Liver (tissue), 9 donors: Measurements from ENCODE around the gene WDR11. TPM values are rescaled to one million over a fixed set of nuclear protein-coding genes. Genes with fewer than 3 reads are reported as not detected.

Source experiments
- DNase-seq: peaks from one replicate; pipeline ENCODE4 v3.0.0-alpha.2; 2017; ENCODE audit warnings: low spot score
- H3K27ac ChIP-seq, 2 donors: one replicate each; pipeline ENCODE4 v1.7.0; 2013; ENCODE audit warnings: inconsistent platforms in 2 of 2, low read length in 2 of 2, control low read depth in 1 of 2, low read depth in 1 of 2, mild to moderate bottlenecking in 1 of 2
- H3K27me3 ChIP-seq, 4 donors: one replicate each; pipeline versions ENCODE4 v1.6.1 to v1.7.0; 2013; ENCODE audit warnings: low read length in 3 of 4, inconsistent platforms in 1 of 4, mild to moderate bottlenecking in 1 of 4, moderate library complexity in 1 of 4; ENCODE audit not compliant: control insufficient read depth in 4 of 4, insufficient read depth in 4 of 4
- H3K36me3 ChIP-seq, 4 donors: one replicate each; pipeline versions ENCODE4 v1.6.1 to v1.7.0; 2013; ENCODE audit warnings: low read length in 3 of 4, mild to moderate bottlenecking in 3 of 4, low read depth in 1 of 4, moderate library complexity in 1 of 4; ENCODE audit not compliant: control insufficient read depth in 4 of 4, insufficient read depth in 3 of 4
- H3K4me1 ChIP-seq, 4 donors: one replicate each; pipeline versions ENCODE4 v1.6.1 to v1.7.0; 2013; ENCODE audit warnings: low read length in 3 of 4, mild to moderate bottlenecking in 3 of 4, moderate library complexity in 1 of 4; ENCODE audit not compliant: control insufficient read depth in 4 of 4, insufficient read depth in 4 of 4
- H3K4me3 ChIP-seq, 3 donors: one replicate each; pipeline versions ENCODE4 v1.6.1 to v1.7.0; 2013; ENCODE audit warnings: low read length in 3 of 3, control low read depth in 1 of 3, low read depth in 1 of 3, mild to moderate bottlenecking in 1 of 3
- H3K9ac ChIP-seq, 2 donors: one replicate each; pipeline ENCODE4 v1.7.0; 2013; ENCODE audit warnings: low read length in 2 of 2, mild to moderate bottlenecking in 2 of 2, moderate library complexity in 2 of 2, control low read depth in 1 of 2, low read depth in 1 of 2
- H3K9me3 ChIP-seq, 4 donors: one replicate each; pipeline versions ENCODE4 v1.6.1 to v1.7.0; 2013; ENCODE audit warnings: low read length in 3 of 4; ENCODE audit not compliant: control insufficient read depth in 4 of 4
- EGR1 ChIP-seq, 2 donors: IDR thresholded peaks; 2 replicates each; pipeline ENCODE4 v1.6.1; 2016 to 2018; ENCODE audit warnings: antibody characterized with exemption in 2 of 2, low read depth in 2 of 2
- FOXA1 ChIP-seq: IDR thresholded peaks from 2 replicates; pipeline ENCODE4 v1.6.1; 2016; ENCODE audit warnings: antibody characterized with exemption
- FOXA2 ChIP-seq: IDR thresholded peaks from 2 replicates; pipeline ENCODE4 v1.6.1; 2016; ENCODE audit warnings: antibody characterized with exemption
- GABPA ChIP-seq, 2 donors: IDR thresholded peaks in 1 of 2; conservative IDR thresholded peaks in 1 of 2; 2 replicates each; pipeline ENCODE4 v1.6.1; 2016; ENCODE audit warnings: antibody characterized with exemption in 2 of 2, mild to moderate bottlenecking in 1 of 2, moderate library complexity in 1 of 2
- HNF4A ChIP-seq, 2 donors: conservative IDR thresholded peaks; 2 replicates each; pipeline ENCODE4 v1.6.1; 2016; ENCODE audit warnings: antibody characterized with exemption in 2 of 2, mild to moderate bottlenecking in 2 of 2
- HNF4G ChIP-seq: IDR thresholded peaks from 2 replicates; pipeline ENCODE4 v1.6.1; 2016; ENCODE audit warnings: antibody characterized with exemption
- NR2F2 ChIP-seq: IDR thresholded peaks from 2 replicates; pipeline ENCODE4 v1.6.1; 2016; ENCODE audit warnings: antibody characterized with exemption
- RXRA ChIP-seq, 2 donors: IDR thresholded peaks; 2 replicates each; pipeline ENCODE4 v1.6.1; 2017 to 2018; ENCODE audit warnings: antibody characterized with exemption in 2 of 2, mild to moderate bottlenecking in 1 of 2
- TAF1 ChIP-seq: conservative IDR thresholded peaks from 2 replicates; pipeline ENCODE4 v1.6.1; 2016; ENCODE audit warnings: antibody characterized with exemption, mild to moderate bottlenecking
- YY1 ChIP-seq: IDR thresholded peaks from 2 replicates; pipeline ENCODE4 v1.6.1; 2016; ENCODE audit warnings: antibody characterized with exemption, mild to moderate bottlenecking
- WGBS: extraction: QIAGEN DNeasy Blood & Tissue Kit; methylation state at CpG from one replicate; pipeline ENCODE4 v1.1.7; 2013; 5-methylcytosine and 5-hydroxymethylcytosine counted together
- polyA plus RNA-seq, 2 donors: library from polyadenylated mRNA; stranded (reverse) in 1 of 2; unstranded in 1 of 2; fragments of 200-250 nt in 1 of 2; fragments of >200 nt in 1 of 2; fragmentation: Nextera tagmentation in 1 of 2; extraction: Ambion mirVana in 1 of 2; gene quantifications; one replicate each; pipeline versions ENCODE4 v1.2.1 to v1.2.3, GENCODE V29; 2013 to 2015
- total RNA-seq, 2 donors: library from RNA; depleted of rRNA; stranded (reverse); fragments of >200 nt; gene quantifications; one replicate each; pipeline ENCODE4 v1.2.3, GENCODE V29; 2014
- TF ChIP-seq, protein P1 (sequence below): IDR thresholded peaks from 2 replicates; pipeline ENCODE4 v1.6.1; 2016; ENCODE audit warnings: antibody characterized with exemption
- TF ChIP-seq, protein P2 (sequence below): IDR thresholded peaks from 2 replicates; pipeline ENCODE4 v1.6.1; 2016; ENCODE audit warnings: antibody characterized with exemption
- TF ChIP-seq, protein P3 (sequence below): fragments of 150-350 bp; IDR thresholded peaks from 2 replicates; pipeline ENCODE4 v1.5.1; 2017; ENCODE audit warnings: improper control_type of control experiment, low read depth, low read length; ENCODE audit not compliant: missing input control
- TF ChIP-seq, protein P4 (sequence below): IDR thresholded peaks from 2 replicates; pipeline ENCODE4 v1.6.1; 2016; ENCODE audit warnings: antibody characterized with exemption, mild to moderate bottlenecking
- TF ChIP-seq, protein P5 (sequence below): IDR thresholded peaks from 2 replicates; pipeline ENCODE4 v1.6.1; 2016; ENCODE audit warnings: antibody characterized with exemption
- donor health status: healthy.
- donor health status: healthy.
- donor health status: healthy.
- donor health status: healthy.
- donor health status: healthy.

Gene WDR11
- total and polyA plus RNA-seq, 4 donors: 12.5 to 51.0 (median 21.0) TPM

DNA sequence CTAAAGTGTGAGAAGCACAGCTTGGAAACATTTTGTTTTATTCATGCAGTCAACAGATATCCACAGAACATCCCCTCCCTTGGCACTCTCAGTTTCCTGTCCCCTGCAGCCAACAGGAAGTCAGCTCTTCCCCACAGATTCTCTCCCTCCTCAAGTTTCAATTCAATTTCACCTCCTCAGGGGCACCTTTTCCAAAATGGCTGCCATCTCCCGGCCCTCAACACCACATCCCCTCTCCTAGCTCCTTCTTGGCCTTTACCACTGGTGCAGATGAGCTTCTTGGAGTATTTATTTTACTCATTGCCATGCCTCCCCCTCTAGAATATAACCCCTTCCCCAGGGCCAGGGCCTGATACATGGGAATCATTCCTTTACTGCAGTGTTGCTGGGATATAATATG, 94.0 kb downstream of the WDR11 start:
- Histone ChIP-seq H3K4me3 (no peak overlapping the region), H3K4me1 (peaks cover 2 to 11% (median 9%) of the 10 kb centered on the region in 4 donors), H3K36me3 (no peaks in the 10 kb centered on the region), H3K9me3 (no peaks in the 10 kb centered on the region), H3K27ac (no peak overlapping the region), H3K9ac (no peak overlapping the region), H3K27me3 (peaks cover 0 to 9% (median 4%) of the 10 kb centered on the region in 4 donors)
- DNase-seq: no peak
- 94% methylated on average over 1 of the region's 1 CpG for WGBS
- TF ChIP-seq FOXA2 (no peak), GABPA (IDR thresholded peaks at IDR 0.05 in 1 of 2, conservative IDR thresholded peaks at IDR 0.05 in 1 of 2) (no peak), NR2F2 (no peak), HNF4A (conservative IDR thresholded peaks at IDR 0.05) (no peak), HNF4G (no peak), YY1 (no peak), RXRA (IDR thresholded peaks at IDR 0.05) (no peak), FOXA1 (no peak), EGR1 (IDR thresholded peaks at IDR 0.05; ENCODE audit: low read depth in 2 of 2) (no peak)
- TF ChIP-seq, protein P1, sequence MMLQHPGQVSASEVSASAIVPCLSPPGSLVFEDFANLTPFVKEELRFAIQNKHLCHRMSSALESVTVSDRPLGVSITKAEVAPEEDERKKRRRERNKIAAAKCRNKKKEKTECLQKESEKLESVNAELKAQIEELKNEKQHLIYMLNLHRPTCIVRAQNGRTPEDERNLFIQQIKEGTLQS: no peak
- TF ChIP-seq, protein P2, sequence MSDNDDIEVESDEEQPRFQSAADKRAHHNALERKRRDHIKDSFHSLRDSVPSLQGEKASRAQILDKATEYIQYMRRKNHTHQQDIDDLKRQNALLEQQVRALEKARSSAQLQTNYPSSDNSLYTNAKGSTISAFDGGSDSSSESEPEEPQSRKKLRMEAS: no peak

DNA sequence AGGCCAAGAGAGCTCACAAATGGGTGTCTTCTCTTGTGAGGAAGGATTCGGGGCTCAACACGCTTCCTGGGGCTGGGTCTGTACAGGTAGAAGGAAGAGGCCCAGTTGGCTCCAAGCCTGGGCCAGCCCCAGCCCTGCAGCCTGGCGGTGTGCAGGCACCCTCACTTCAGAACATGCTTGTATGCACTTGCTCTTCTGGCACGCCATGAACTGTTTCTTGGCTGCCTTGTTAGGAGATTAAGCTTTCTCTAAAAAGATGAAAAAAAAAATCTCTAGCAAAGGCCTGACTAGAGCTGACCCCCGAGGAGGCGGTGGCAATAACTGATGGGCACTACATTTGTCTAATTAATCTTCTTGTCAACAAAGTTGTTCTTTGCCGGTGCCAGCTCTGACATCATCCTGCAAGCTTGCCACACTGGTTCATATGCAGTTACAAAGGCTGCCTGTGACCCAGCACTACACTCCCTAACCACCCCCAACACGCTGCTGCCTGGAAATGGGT, 94.7 kb downstream of the WDR11 start:
- H3K4me1 ChIP-seq: peaks cover 2 to 11% (median 9%) of the 10 kb centered on the region in 4 donors
- no peaks in the 10 kb centered on the region for H3K36me3 ChIP-seq
- H3K9me3 ChIP-seq: no peaks in the 10 kb centered on the region
- peaks cover 0 to 7% (median 4%) of the 10 kb centered on the region in 4 donors for H3K27me3 ChIP-seq
- DNase-seq: no peak
- WGBS: 77% methylated on average over 8 of the region's 8 CpGs
- TF ChIP-seq GABPA (IDR thresholded peaks at IDR 0.05 in 1 of 2, conservative IDR thresholded peaks at IDR 0.05 in 1 of 2) (no peak), EGR1 (IDR thresholded peaks at IDR 0.05; ENCODE audit: low read depth in 2 of 2) (no peak), NR2F2 (no peak), TAF1 (no peak)
- TF ChIP-seq, protein P3, sequence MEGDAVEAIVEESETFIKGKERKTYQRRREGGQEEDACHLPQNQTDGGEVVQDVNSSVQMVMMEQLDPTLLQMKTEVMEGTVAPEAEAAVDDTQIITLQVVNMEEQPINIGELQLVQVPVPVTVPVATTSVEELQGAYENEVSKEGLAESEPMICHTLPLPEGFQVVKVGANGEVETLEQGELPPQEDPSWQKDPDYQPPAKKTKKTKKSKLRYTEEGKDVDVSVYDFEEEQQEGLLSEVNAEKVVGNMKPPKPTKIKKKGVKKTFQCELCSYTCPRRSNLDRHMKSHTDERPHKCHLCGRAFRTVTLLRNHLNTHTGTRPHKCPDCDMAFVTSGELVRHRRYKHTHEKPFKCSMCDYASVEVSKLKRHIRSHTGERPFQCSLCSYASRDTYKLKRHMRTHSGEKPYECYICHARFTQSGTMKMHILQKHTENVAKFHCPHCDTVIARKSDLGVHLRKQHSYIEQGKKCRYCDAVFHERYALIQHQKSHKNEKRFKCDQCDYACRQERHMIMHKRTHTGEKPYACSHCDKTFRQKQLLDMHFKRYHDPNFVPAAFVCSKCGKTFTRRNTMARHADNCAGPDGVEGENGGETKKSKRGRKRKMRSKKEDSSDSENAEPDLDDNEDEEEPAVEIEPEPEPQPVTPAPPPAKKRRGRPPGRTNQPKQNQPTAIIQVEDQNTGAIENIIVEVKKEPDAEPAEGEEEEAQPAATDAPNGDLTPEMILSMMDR: no peak
- TF ChIP-seq, protein P2: no peak
- TF ChIP-seq, protein P4, sequence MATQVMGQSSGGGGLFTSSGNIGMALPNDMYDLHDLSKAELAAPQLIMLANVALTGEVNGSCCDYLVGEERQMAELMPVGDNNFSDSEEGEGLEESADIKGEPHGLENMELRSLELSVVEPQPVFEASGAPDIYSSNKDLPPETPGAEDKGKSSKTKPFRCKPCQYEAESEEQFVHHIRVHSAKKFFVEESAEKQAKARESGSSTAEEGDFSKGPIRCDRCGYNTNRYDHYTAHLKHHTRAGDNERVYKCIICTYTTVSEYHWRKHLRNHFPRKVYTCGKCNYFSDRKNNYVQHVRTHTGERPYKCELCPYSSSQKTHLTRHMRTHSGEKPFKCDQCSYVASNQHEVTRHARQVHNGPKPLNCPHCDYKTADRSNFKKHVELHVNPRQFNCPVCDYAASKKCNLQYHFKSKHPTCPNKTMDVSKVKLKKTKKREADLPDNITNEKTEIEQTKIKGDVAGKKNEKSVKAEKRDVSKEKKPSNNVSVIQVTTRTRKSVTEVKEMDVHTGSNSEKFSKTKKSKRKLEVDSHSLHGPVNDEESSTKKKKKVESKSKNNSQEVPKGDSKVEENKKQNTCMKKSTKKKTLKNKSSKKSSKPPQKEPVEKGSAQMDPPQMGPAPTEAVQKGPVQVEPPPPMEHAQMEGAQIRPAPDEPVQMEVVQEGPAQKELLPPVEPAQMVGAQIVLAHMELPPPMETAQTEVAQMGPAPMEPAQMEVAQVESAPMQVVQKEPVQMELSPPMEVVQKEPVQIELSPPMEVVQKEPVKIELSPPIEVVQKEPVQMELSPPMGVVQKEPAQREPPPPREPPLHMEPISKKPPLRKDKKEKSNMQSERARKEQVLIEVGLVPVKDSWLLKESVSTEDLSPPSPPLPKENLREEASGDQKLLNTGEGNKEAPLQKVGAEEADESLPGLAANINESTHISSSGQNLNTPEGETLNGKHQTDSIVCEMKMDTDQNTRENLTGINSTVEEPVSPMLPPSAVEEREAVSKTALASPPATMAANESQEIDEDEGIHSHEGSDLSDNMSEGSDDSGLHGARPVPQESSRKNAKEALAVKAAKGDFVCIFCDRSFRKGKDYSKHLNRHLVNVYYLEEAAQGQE: no peak
- TF ChIP-seq, protein P5, sequence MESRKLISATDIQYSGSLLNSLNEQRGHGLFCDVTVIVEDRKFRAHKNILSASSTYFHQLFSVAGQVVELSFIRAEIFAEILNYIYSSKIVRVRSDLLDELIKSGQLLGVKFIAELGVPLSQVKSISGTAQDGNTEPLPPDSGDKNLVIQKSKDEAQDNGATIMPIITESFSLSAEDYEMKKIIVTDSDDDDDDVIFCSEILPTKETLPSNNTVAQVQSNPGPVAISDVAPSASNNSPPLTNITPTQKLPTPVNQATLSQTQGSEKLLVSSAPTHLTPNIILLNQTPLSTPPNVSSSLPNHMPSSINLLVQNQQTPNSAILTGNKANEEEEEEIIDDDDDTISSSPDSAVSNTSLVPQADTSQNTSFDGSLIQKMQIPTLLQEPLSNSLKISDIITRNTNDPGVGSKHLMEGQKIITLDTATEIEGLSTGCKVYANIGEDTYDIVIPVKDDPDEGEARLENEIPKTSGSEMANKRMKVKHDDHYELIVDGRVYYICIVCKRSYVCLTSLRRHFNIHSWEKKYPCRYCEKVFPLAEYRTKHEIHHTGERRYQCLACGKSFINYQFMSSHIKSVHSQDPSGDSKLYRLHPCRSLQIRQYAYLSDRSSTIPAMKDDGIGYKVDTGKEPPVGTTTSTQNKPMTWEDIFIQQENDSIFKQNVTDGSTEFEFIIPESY: no peak
- no peak overlapping the region for H3K4me3 ChIP-seq
- no peak overlapping the region for H3K9ac ChIP-seq
- H3K27ac ChIP-seq: peak overlapping the region in 1 of 2 donors; percentile 41
